HepG2 (cell line): Measurements from ENCODE around the gene CPLX1. TPM values are rescaled to one million over a fixed set of nuclear protein-coding genes. Genes with fewer than 3 reads are reported as not detected.
A peak's percentile ranks its signal among the peaks of the same experiment; 100 is the strongest.

ENCODE experiments used
- ATAC-seq: fragments of 200-7000 bp; cut with Tn5 transposase; 3 replicates; pipeline ENCODE4 v1.9.1; 2020; ENCODE audit warnings: mild to moderate bottlenecking, moderate library complexity
- BruUV-seq: library from RNA; stranded (reverse); fragments of 400-500 nt; replicated peaks from 2 replicates; lab custom pipeline; 2021; lab: Mats Ljungman, UMichigan
- CTCF ChIA-PET: fragments of 300-600 bp; formaldehyde crosslinking; extraction: SDS; loops from one replicate; lab custom pipeline; 2021; ENCODE audit warnings: low total read pairs, inconsistent platforms, low intra/inter-chr PET ratio; lab: Yijun Ruan, JAX
- POLR2A ChIA-PET: fragments of 350-600 bp; sonication (Branson Sonifier 250); formaldehyde crosslinking; loops from one replicate; lab custom pipeline; 2020; ENCODE audit warnings: antibody characterized with exemption, inconsistent platforms; lab: Yijun Ruan, JAX
- DNase-seq: peaks from one replicate; pipeline ENCODE4 v3.0.0-alpha.2; 2015; ENCODE audit warnings: low spot score
- FAIRE-seq: peaks from 3 replicates; lab custom pipeline; 2011; peaks lifted over from hg19 to GRCh38; lab: Jason Lieb, UNC
- H2AFZ ChIP-seq: one replicate; pipeline ENCODE4 v1.6.1; 2011; ENCODE audit warnings: low read length, inconsistent platforms
- H3K27ac ChIP-seq: fragments of 300-600 bp; 3 replicates; pipeline ENCODE4 v1.8.0; 2011; ENCODE audit warnings: mixed run types, mild to moderate bottlenecking, mixed read lengths, low read length, inconsistent platforms; ENCODE audit not compliant: insufficient read depth; ENCODE audit errors: extremely low read length
- H3K27me3 ChIP-seq, 2 experiments: fragments of 200-600 bp in 1 of 2; 2 replicates in 1 of 2; 3 replicates in 1 of 2; pipeline versions ENCODE4 v1.6.0 to v1.8.0; 2011; ENCODE audit warnings: low read length in 2 of 2, mild to moderate bottlenecking in 2 of 2, moderate library complexity in 2 of 2, inconsistent platforms in 1 of 2; ENCODE audit not compliant: insufficient read depth in 2 of 2, control insufficient read depth in 1 of 2
- H3K36me3 ChIP-seq, 2 experiments: fragments of 200-600 bp in 1 of 2; replicated peaks in 1 of 2; 2 replicates in 1 of 2; 3 replicates in 1 of 2; pipeline versions ENCODE4 v1.5.1 to v1.8.0; 2011; ENCODE audit warnings: low read length in 2 of 2, inconsistent platforms in 1 of 2; ENCODE audit not compliant: insufficient read depth in 2 of 2, control insufficient read depth in 1 of 2
- H3K4me1 ChIP-seq: 2 replicates; pipeline ENCODE4 v1.5.1; 2012; ENCODE audit warnings: low read length, inconsistent platforms; ENCODE audit not compliant: insufficient read depth
- H3K4me2 ChIP-seq: 2 replicates; pipeline ENCODE4 v1.6.0; 2011; ENCODE audit warnings: low read depth, low read length, inconsistent platforms
- H3K4me3 ChIP-seq, 3 experiments: fragments of 200-600 bp in 1 of 3; sonication (generic), shearing (Covaris generic) in 1 of 3; replicated peaks in 1 of 3; 2 replicates each; pipeline ENCODE4 v1.5.1; 2011 to 2016; ENCODE audit warnings: low read length in 3 of 3, inconsistent platforms in 2 of 3, low read depth in 2 of 3, mild to moderate bottlenecking in 2 of 3, control low read depth in 1 of 3, mixed read lengths in 1 of 3; ENCODE audit not compliant: insufficient read depth in 1 of 3
- H3K79me2 ChIP-seq: one replicate; pipeline ENCODE4 v1.6.1; 2011; ENCODE audit warnings: low read length, inconsistent platforms; ENCODE audit not compliant: insufficient read depth
- H3K9ac ChIP-seq: 2 replicates; pipeline ENCODE4 v1.6.0; 2011; ENCODE audit warnings: mild to moderate bottlenecking, low read depth, low read length, inconsistent platforms; ENCODE audit not compliant: insufficient read depth
- H3K9me3 ChIP-seq: 2 replicates; pipeline ENCODE4 v1.5.1; 2012; ENCODE audit warnings: mild to moderate bottlenecking, low read length
- H4K20me1 ChIP-seq: 2 replicates; pipeline ENCODE4 v1.6.0; 2011; ENCODE audit warnings: inconsistent platforms, mild to moderate bottlenecking, low read length, moderate library complexity; ENCODE audit not compliant: insufficient read depth
- GATAD2A ChIP-seq: IDR thresholded peaks from 2 replicates; pipeline ENCODE4 v1.6.1; 2016
- HNRNPK ChIP-seq: fragments of 200-400 bp; formaldehyde crosslinking; IDR thresholded peaks from 2 replicates; pipeline ENCODE4 v1.6.1; 2018; ENCODE audit warnings: low read length, low read depth, moderate library complexity, mild to moderate bottlenecking; ENCODE audit not compliant: poor library complexity, severe bottlenecking
- ISL2 ChIP-seq: sonication (generic); formaldehyde crosslinking; IDR thresholded peaks from 2 replicates; pipeline ENCODE4 v1.5.0; 2020; ENCODE audit warnings: missing genetic modification reagents
- MEF2D ChIP-seq: sonication (generic); formaldehyde crosslinking; IDR thresholded peaks from 2 replicates; pipeline ENCODE4 v1.5.1; 2020; ENCODE audit warnings: mild to moderate bottlenecking, missing genetic modification reagents
- SP140L ChIP-seq: sonication (generic); formaldehyde crosslinking; IDR thresholded peaks from 2 replicates; pipeline ENCODE4 v1.4.0; 2020; ENCODE audit warnings: missing genetic modification reagents, borderline replicate concordance
- ZBTB33 ChIP-seq: sonication (generic); formaldehyde crosslinking; IDR thresholded peaks from 2 replicates; pipeline ENCODE4 v1.4.0; 2020; ENCODE audit warnings: missing genetic modification reagents
- ZNF136 ChIP-seq: sonication (generic); formaldehyde crosslinking; IDR thresholded peaks from 2 replicates; pipeline ENCODE4 v1.8.1; 2022; ENCODE audit warnings: low read depth, mild to moderate bottlenecking, moderate library complexity, missing genetic modification reagents
- ZNF572 ChIP-seq: sonication (generic); formaldehyde crosslinking; IDR thresholded peaks from 2 replicates; pipeline ENCODE4 v1.5.1; 2020; ENCODE audit warnings: mild to moderate bottlenecking, missing genetic modification reagents
- WGBS: methylation state at CpG from one replicate; pipeline ENCODE4 v1.1.6; 2017; ENCODE audit warnings: low lambda C conversion rate; 5-methylcytosine and 5-hydroxymethylcytosine counted together
- in situ Hi-C: cut with HindIII; loops from 2 replicates; pipeline ENCODE4 v1.10.0; 2017; ENCODE audit warnings: low pct_unique_long_range_greater_than_20kb; ENCODE audit not compliant: extremely low pct_ligation_motif_present
- intact Hi-C: fragments of 100-400 bp; cut with micrococcal nuclease; formaldehyde crosslinking; loops from one replicate; pipeline ENCODE4 v1.10.0; 2022; ENCODE audit not compliant: unreplicated experiment
- polyA plus RNA-seq, 8 experiments: library from polyadenylated mRNA; depleted of rRNA in 3 of 8; stranded (reverse) in 7 of 8; unstranded in 1 of 8; fragments of >200 nt; fragmentation: Illumina TruSeq in 4 of 8; extraction: Trizol in 4 of 8; gene quantifications; 2 replicates each; pipeline versions ENCODE4 v1.2.1 to v1.2.3, GENCODE V29; 2011 to 2016; ENCODE audit warnings: low read depth in 4 of 8, missing spikeins in 1 of 8, mixed read lengths in 1 of 8; ENCODE audit not compliant: insufficient read depth in 1 of 8
- total RNA-seq, 5 experiments: library from RNA; depleted of rRNA; stranded (reverse); fragments of >200 nt; fragmentation: Illumina TruSeq; extraction: Trizol; gene quantifications; 2 replicates each; pipeline ENCODE4 v1.2.3, GENCODE V29; 2016; ENCODE audit warnings: low read depth in 1 of 5

The CPLX1 gene
- total and polyA plus RNA-seq, 2 of the 13 experiments (the other 11 are each of a cell fraction or from before 2014, with no cell fraction given): 0.18 TPM

- Histone ChIP-seq H3K9ac (no peak overlapping the region), H3K36me3 (peaks cover 2 to 15% of the 10 kb centered on the region in 2 experiments; a peak in 4 of 5 replicates), H4K20me1 (no peaks in the 10 kb centered on the region), H3K27ac (no peak overlapping the region), H3K4me1 (no peaks in the 10 kb centered on the region), H3K79me2 (no peaks in the 10 kb centered on the region), H2AFZ (no peak overlapping the region), H3K27me3 (no peaks in the 10 kb centered on the region), H3K9me3 (no peaks in the 10 kb centered on the region), H3K4me3 (no peak overlapping the region), H3K4me2 (no peak overlapping the region)
- WGBS: 92% methylated on average over 15 of the region's 16 CpGs
- DNase-seq (no peak), ATAC-seq (no peak; the same call in 2 of the 3 replicates), FAIRE-seq (no peak)
- intact Hi-C loops: no loop called here
- ChIA-PET CTCF (no interaction called here), POLR2A (no interaction called here)
- in situ Hi-C loops: no loop called here
- no TSS peak for BruUV-seq
- TF ChIP-seq ZNF136 (CRISPR knock-in tag): no peak
- no peak for TF ChIP-seq HNRNPK
- TF ChIP-seq SP140L: no peak
- no peak for TF ChIP-seq ISL2 (CRISPR knock-in tag)
- no peak for TF ChIP-seq GATAD2A (CRISPR knock-in tag)
These were observed 22.4 kb upstream of the CPLX1 start for GRCh38 chr4:848307-848691.

- TF ChIP-seq ZNF572: no peak
- no peak for TF ChIP-seq MEF2D (CRISPR knock-in tag)
- TF ChIP-seq ZBTB33 (CRISPR knock-in tag): 0 out of 2 replicates have a peak, but pooled peaks have one; percentile 15
- no peaks in the 10 kb centered on the region for H3K4me1 ChIP-seq
- intact Hi-C loops (no loop called here), in situ Hi-C loops (no loop called here)
- BruUV-seq: no TSS peak
- H3K4me2 ChIP-seq: no peak overlapping the region
- CTCF ChIA-PET: no interaction called here
- H4K20me1 ChIP-seq: no peaks in the 10 kb centered on the region
- H3K9ac ChIP-seq: no peak overlapping the region
- WGBS: 93% methylated on average over 12 of the region's 14 CpGs
- no peak overlapping the region for H3K27ac ChIP-seq
- no peak for FAIRE-seq
- H3K27me3 ChIP-seq: no peaks in the 10 kb centered on the region
- no peak for DNase-seq
- no peaks in the 10 kb centered on the region for H3K79me2 ChIP-seq
- POLR2A ChIA-PET: no interaction called here
- no peaks in the 10 kb centered on the region for H3K9me3 ChIP-seq
- no peak overlapping the region for H3K4me3 ChIP-seq
- peaks cover 2 to 5% of the 10 kb centered on the region in 2 experiments; a peak in 3 of 5 replicates for H3K36me3 ChIP-seq
- H2AFZ ChIP-seq: no peak overlapping the region
- no peak for ATAC-seq
These were observed 19.9 kb upstream of the CPLX1 start for GRCh38 chr4:845836-846251.
